Activated naive CD4-positive, alpha-beta T cell treated with anti-CD3 and anti-CD28 coated beads, Interleukin-2, amount 10 ng/mL, durations not matched to agents 7 days and 5 days (primary cell): ENCODE results near the gene BMP2K.

Experiments used
- CTCF ChIA-PET: fragments of 350-600 bp; sonication (Branson Sonifier 250); formaldehyde crosslinking; loops from one replicate; lab custom pipeline; 2021; ENCODE audit warnings: antibody characterized with exemption; lab: Charles Lee
- DNase-seq: peaks from one replicate; pipeline ENCODE4 v3.0.0-alpha.2; 2020
- H3K27ac Mint-ChIP-seq: one replicate; pipeline ENCODE4 v1.8.0; 2021; ENCODE audit warnings: mild to moderate bottlenecking, moderate library complexity, mixed read lengths
- H3K27me3 Mint-ChIP-seq: one replicate; pipeline ENCODE4 v1.8.0; 2021; ENCODE audit warnings: mild to moderate bottlenecking, mixed read lengths
- H3K36me3 Mint-ChIP-seq: one replicate; pipeline ENCODE4 v1.8.0; 2021; ENCODE audit warnings: mixed read lengths
- H3K4me1 Mint-ChIP-seq: one replicate; pipeline ENCODE4 v1.8.0; 2021; ENCODE audit warnings: mixed read lengths
- H3K4me3 Mint-ChIP-seq: one replicate; pipeline ENCODE4 v1.8.0; 2021; ENCODE audit warnings: mild to moderate bottlenecking, moderate library complexity, mixed read lengths
- H3K9me3 Mint-ChIP-seq: one replicate; pipeline ENCODE4 v1.8.0; 2021; ENCODE audit warnings: mixed read lengths

The BMP2K gene

DNA sequence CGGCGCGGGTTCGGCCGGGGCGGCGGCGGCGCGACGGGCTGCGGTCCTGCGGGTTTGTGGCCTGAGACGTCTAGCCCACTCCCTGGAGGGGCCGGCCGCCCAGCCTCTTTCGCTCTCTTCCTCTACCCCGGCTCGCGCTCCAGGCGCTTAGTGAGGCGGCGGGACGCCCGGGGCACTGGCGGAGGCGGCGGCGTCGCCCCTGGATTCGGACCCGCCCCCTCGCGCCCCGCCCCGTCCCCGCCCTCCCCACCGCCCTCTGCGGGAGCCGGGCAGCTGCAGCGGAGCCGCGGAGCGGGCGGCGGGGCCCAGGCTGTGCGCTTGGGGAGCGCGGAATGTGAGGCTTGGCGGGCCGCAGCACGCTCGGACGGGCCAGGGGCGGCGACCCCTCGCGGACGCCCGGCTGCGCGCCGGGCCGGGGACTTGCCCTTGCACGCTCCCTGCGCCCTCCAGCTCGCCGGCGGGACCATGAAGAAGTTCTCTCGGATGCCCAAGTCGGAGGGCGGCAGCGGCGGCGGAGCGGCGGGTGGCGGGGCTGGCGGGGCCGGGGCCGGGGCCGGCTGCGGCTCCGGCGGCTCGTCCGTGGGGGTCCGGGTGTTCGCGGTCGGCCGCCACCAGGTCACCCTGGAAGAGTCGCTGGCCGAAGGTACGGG lies at the start of gene BMP2K:
Gene BMP2K (plus strand): TSS at position 272 of the 650 bp plus-strand sequence. CDS start 194 bp downstream, at position 466.
- Mint-ChIP-seq H3K4me1 (peaks cover 12% of the 10 kb centered on the region), H3K27ac (peak within 1 kb of the TSS; percentile 92), H3K36me3 (peaks cover 3% of the 10 kb centered on the region), H3K4me3 (peak within 1 kb of the TSS; percentile 87), H3K9me3 (no peaks in the 10 kb centered on the region), H3K27me3 (no peaks in the 10 kb centered on the region)
- peak; percentile 84 for DNase-seq
- CTCF ChIA-PET, result interaction anchor here (1.1 to 1.3 kb wide), 2 partner anchors 163 to 165 kb away, joined by 3 to 5 read pairs; no protein-coding TSS in a partner anchor

DNA sequence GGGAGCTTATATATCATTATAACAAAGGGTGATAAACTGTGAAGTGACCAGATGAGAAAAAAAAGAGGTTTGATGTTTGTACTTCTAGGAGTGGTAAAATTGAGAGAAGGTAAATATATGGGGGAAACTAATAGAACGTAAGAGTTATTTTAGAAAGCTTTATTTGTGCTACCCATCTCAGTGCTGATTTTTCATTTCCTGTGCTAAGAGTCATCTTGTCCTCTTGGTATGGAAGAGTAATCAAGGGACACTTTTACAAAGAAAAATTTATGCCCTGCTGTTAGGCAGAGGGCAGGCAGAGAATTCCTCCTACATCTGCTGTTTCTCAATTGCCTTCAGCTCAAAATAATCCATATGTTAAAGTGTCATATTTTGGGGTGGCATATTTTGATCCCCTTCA lies 49.6 kb upstream of the BMP2K start:
- no peak for DNase-seq
- H3K4me3 Mint-ChIP-seq, result no peak overlapping the region
- CTCF ChIA-PET, result interaction anchor here (0.7 kb wide), 1 partner anchor 30 kb away, joined by 3 read pairs; no protein-coding TSS in a partner anchor
- H3K4me1 Mint-ChIP-seq, result peaks cover 7% of the 10 kb centered on the region
- H3K36me3 Mint-ChIP-seq, result no peaks in the 10 kb centered on the region
- H3K27me3 Mint-ChIP-seq, result no peaks in the 10 kb centered on the region
- H3K27ac Mint-ChIP-seq, result no peak overlapping the region
- no peaks in the 10 kb centered on the region for H3K9me3 Mint-ChIP-seq

DNA sequence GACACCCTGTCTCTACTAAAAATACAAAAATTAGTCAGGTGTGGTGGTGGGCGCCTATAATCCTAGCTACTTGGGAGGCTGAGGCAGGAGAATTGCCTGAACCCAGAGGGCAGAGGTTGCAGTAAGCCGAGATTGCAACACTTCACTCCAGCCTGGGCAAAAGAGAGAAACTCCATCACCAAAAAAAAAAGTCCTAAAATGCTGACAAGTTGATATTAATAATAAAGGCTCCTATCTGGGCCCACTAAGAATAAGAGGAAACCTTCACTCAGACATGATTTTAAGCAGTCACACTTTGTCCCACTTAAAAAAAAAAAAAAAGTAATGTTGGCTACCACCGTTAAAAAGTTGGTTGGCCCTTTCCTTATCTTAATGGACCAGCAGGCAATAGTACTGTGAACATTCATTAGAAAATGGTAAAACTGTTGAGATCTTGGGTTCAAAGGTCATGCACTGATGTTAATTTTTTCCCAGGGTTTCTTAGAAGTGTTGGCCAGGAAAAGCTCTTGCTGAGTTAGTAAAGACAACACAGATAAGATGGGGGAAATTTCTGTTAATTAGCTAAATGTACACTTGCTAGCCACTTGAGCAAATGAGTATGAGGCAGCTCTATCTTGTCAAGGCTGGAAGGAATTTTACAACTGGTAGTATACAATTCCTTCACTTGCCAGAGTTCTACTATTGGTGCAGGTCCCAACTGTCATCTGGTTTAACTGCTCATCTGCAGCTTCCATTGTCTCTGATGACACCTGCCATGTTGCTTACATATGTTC lies 43.6 kb upstream of the BMP2K start:
- Mint-ChIP-seq H3K4me1 (no peaks in the 10 kb centered on the region), H3K27me3 (no peaks in the 10 kb centered on the region), H3K36me3 (no peaks in the 10 kb centered on the region), H3K27ac (no peak overlapping the region), H3K9me3 (no peaks in the 10 kb centered on the region), H3K4me3 (no peak overlapping the region)
- CTCF ChIA-PET, result no interaction called here
- no peak for DNase-seq

DNA sequence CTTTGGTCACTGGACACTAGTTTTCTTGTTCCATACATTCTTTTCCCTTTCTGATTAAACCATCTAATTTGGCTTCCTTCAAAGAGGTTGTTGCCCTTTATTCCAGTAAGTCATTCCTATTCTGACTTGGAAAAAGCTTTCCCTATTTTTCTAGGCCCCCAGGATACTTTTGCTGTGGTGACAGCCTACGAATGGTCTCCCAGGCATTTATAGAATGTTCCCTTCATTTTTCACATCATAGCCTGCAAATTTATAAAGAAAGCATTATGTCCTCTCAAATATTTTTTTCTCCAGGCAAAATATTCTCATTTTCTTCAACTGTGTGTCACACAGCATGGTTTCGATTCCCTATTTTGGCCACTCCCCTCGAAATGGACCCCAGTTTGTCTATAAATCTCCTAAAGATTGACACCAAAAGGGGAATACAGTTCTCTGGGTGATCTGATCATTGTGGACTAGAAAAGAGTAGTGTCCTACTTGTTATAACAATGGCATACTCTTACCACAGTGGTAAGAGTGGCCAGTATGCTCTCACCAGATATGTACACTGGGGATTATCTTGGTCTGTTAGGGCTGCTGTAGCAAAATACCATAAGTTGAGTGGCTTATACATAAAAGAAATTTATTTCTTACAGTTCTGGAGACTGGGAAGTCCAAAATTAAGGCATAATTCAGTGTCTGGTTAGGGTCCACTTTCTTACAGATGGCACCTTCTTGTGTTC lies 41.5 kb upstream of the BMP2K start:
- DNase-seq, result no peak
- Mint-ChIP-seq H3K27ac (no peak overlapping the region), H3K27me3 (no peaks in the 10 kb centered on the region), H3K4me1 (no peaks in the 10 kb centered on the region), H3K9me3 (no peaks in the 10 kb centered on the region), H3K36me3 (no peaks in the 10 kb centered on the region), H3K4me3 (no peak overlapping the region)
- CTCF ChIA-PET, result no interaction called here

DNA sequence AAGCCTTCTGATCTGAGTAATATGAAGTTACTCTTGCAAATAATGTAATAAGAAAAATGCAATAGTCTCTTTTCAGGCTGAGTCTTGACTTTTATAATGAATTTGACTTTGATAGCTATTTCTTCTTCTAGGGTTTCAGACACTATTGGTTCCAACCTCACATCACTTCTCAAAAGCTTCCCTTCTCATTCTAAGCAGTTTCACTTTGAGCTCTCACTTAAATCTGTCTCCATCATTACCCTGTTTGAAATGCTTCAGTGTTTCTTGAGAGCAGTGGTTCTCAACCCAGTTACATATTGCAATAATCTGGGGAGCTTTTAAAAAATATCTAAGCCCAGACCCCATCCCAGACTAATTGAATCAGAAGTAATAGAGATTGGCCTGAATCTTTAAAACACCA lies 40.5 kb upstream of the BMP2K start:
- Mint-ChIP-seq H3K4me1 (no peaks in the 10 kb centered on the region), H3K4me3 (no peak overlapping the region), H3K9me3 (no peaks in the 10 kb centered on the region), H3K27ac (no peak overlapping the region), H3K36me3 (no peaks in the 10 kb centered on the region), H3K27me3 (no peaks in the 10 kb centered on the region)
- CTCF ChIA-PET, result no interaction called here
- no peak for DNase-seq

DNA sequence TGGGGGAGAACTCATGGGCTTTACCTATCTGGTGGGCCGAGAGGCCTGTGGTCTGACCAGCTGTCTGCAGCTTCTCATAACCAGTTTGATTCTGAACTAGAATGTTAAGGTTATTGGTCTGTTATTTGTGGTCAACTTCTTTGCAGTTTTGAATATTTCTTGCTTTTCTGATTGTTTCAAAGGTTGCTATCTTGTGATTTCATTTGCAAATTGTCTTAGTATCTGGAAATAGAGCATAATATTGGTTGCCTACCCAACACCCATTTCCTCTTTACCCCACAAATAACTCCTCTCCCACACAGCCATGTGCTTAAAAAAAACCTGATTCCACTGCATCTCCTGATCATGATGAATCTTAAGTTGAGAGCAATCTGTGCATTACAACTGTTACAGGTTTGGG lies 39.1 kb upstream of the BMP2K start:
- CTCF ChIA-PET, result interaction anchor here (0.7 kb wide), 1 partner anchor 427 kb away, joined by 3 read pairs; no protein-coding TSS in a partner anchor
- Mint-ChIP-seq H3K4me1 (no peaks in the 10 kb centered on the region), H3K4me3 (no peak overlapping the region), H3K36me3 (no peaks in the 10 kb centered on the region), H3K9me3 (no peaks in the 10 kb centered on the region), H3K27ac (no peak overlapping the region), H3K27me3 (no peaks in the 10 kb centered on the region)
- DNase-seq, result no peak

DNA sequence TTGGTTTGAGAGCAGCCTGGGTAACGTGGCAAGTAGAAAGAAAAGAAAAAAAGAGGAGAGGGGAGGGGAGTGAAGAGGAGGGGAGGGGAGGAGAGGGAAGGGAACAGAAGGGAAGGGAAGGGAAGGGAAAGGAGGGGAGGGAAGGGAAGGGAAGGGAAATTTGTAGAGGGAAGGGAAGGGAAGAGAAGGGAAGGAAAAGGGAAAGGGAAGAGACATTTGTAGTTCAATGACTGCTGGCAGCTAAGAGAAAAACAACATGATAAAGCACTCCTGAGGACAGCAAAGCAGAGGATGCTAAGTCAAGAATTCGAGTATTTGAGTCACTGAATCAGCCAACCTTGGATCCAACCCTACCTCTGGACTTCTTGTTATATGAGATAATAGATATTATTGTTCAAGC lies 38.2 kb upstream of the BMP2K start:
- CTCF ChIA-PET, result no interaction called here
- Mint-ChIP-seq H3K9me3 (no peaks in the 10 kb centered on the region), H3K4me1 (no peaks in the 10 kb centered on the region), H3K4me3 (no peak overlapping the region), H3K36me3 (no peaks in the 10 kb centered on the region), H3K27me3 (no peaks in the 10 kb centered on the region), H3K27ac (no peak overlapping the region)
- no peak for DNase-seq

DNA sequence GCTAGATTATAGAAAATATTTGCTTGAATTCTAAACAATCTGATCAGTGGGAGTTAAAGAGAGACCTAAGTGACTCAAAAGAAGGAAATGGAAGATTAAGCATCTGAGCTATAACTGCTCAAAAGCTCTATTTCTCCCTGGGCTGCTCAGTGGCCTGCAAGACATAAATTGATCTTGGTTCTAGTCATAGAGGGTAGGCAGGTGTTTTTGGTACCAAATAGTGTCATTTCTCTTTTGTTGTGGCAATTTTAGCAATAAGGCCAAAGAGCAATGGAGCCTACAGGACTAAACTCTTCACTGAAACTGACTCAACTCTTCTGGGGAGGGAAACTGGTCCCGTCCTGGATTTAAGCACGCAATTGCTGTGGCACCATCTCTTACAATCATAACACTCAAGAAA lies 33.9 kb upstream of the BMP2K start:
- no peaks in the 10 kb centered on the region for H3K27me3 Mint-ChIP-seq
- H3K4me3 Mint-ChIP-seq, result no peak overlapping the region
- H3K36me3 Mint-ChIP-seq, result no peaks in the 10 kb centered on the region
- no peak overlapping the region for H3K27ac Mint-ChIP-seq
- H3K4me1 Mint-ChIP-seq, result no peaks in the 10 kb centered on the region
- CTCF ChIA-PET, result interaction anchor here (0.7 kb wide), 1 partner anchor 50 kb away, joined by 3 read pairs; no protein-coding TSS in a partner anchor
- no peak for DNase-seq
- H3K9me3 Mint-ChIP-seq, result no peaks in the 10 kb centered on the region

DNA sequence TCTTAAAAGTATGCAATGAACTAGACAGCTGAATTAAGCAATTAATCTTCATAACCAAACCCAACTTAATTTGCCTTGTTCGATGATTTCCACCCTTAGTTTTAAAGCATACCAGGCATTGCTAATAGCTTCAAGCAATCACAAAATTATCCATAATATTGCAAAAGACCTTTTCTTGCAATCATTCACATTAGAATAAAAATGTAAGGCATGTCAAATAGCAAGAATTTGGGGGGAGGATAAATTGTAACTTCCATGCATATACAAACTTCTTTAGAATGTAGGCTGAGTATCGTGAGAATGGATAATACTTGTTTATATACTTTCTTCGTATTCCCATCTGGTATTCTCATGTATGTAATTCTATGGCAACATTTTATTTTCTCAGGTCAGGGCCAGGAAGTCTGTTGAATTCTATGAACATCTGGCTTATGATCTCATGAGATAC lies 28.7 kb upstream of the BMP2K start:
- DNase-seq, result no peak
- H3K27ac Mint-ChIP-seq, result no peak overlapping the region
- no peaks in the 10 kb centered on the region for H3K27me3 Mint-ChIP-seq
- no peak overlapping the region for H3K4me3 Mint-ChIP-seq
- no peaks in the 10 kb centered on the region for H3K36me3 Mint-ChIP-seq
- no peaks in the 10 kb centered on the region for H3K9me3 Mint-ChIP-seq
- CTCF ChIA-PET, result no interaction called here
- H3K4me1 Mint-ChIP-seq, result no peaks in the 10 kb centered on the region

DNA sequence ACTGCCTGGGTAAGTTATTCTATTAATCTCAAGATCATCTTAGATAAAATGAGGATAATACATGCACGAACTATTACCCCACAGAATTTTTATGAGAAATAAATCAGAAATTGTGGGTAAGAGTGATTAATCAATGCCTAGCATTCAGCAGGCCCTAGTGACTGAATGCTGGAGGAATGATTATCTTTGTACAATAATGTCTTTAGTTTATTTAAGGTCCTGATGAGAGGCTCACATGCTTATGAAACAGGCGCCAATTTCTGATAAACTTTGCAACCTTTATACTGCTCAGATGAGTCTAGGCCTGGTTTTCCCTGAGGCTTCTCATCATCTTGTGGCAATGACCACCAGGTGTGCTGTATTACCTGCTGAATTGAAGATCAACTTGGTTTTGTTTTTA lies 27.8 kb upstream of the BMP2K start:
- no peak overlapping the region for H3K27ac Mint-ChIP-seq
- CTCF ChIA-PET, result no interaction called here

DNA sequence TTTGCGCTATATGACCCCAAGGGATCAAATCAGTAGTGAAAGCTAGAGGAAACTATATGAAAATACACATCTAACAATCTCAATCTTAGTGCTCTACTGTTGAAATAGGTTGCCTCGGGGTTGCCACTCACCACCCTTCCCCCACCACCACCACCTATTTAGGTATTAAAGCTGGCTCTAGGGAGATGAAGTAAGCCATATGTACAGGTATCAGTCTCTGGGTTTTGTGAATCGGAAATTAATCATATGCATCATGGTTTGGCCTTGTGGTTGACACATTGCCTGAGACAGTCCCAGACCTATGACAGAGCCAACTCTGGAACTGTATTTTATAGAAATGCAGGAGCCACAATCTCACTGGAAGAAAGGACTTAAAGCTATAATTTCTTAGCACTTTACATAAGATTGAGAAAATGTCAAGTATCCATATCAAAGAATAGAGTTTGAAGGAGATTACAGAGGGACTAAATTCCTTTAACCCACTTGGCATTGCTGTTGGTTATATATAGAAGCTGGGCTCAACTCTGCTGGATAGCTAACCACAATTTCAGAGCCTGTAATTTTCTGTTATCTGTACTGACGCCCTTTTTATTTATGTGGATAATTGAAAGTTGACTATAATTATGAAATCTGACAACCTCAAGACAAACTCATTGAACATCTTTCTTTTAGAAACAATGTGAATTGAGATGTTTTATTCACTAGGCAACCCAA lies 26.7 kb upstream of the BMP2K start:
- no peaks in the 10 kb centered on the region for H3K4me1 Mint-ChIP-seq
- H3K4me3 Mint-ChIP-seq, result no peak overlapping the region
- H3K36me3 Mint-ChIP-seq, result no peaks in the 10 kb centered on the region
- DNase-seq, result no peak
- CTCF ChIA-PET, result no interaction called here
- no peak overlapping the region for H3K27ac Mint-ChIP-seq
- no peaks in the 10 kb centered on the region for H3K27me3 Mint-ChIP-seq
- no peaks in the 10 kb centered on the region for H3K9me3 Mint-ChIP-seq

More for the DNA sequence above, 27.8 kb upstream of the BMP2K start:
- DNase-seq, result no peak
- H3K4me3 Mint-ChIP-seq, result no peak overlapping the region
- H3K4me1 Mint-ChIP-seq, result no peaks in the 10 kb centered on the region
- no peaks in the 10 kb centered on the region for H3K36me3 Mint-ChIP-seq
- no peaks in the 10 kb centered on the region for H3K9me3 Mint-ChIP-seq
- H3K27me3 Mint-ChIP-seq, result no peaks in the 10 kb centered on the region

DNA sequence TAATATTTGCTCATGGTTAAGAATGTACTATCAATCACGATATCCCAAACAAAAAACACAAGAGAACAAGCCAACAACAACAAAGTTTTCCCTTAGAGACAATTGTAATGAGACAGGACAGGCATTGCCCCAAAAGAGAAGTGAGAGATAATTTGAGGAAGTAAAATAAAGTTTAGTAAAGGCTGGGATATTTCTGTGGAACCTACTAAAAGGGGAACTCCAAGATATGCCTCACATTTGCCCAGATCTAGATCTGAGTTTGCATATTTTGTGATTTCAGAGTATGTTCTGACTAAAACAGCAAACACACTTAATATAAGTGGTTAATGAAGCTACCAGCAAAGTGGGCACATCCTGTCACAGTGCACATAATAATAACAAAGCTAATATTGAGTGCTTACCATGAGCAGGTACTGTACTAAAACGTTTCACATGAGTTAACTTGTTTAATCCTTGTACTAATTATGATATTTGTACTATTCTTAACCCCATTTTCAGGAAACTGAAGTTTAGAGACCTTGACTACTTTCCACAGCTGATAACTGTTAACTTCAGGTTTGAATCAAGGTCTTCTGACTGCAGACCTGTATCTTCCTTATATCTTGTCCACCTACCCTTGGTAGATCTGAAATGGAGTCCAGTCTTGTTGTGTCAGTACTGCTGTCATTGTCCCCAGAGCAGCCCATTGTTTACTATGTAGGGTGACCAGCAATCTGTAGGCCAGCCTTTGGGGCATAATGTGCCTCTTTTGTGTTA lies 26.0 kb upstream of the BMP2K start:
- DNase-seq, result no peak
- Mint-ChIP-seq H3K27me3 (no peaks in the 10 kb centered on the region), H3K36me3 (no peaks in the 10 kb centered on the region), H3K9me3 (no peaks in the 10 kb centered on the region), H3K4me1 (no peaks in the 10 kb centered on the region), H3K27ac (no peak overlapping the region), H3K4me3 (no peak overlapping the region)
- CTCF ChIA-PET, result no interaction called here

DNA sequence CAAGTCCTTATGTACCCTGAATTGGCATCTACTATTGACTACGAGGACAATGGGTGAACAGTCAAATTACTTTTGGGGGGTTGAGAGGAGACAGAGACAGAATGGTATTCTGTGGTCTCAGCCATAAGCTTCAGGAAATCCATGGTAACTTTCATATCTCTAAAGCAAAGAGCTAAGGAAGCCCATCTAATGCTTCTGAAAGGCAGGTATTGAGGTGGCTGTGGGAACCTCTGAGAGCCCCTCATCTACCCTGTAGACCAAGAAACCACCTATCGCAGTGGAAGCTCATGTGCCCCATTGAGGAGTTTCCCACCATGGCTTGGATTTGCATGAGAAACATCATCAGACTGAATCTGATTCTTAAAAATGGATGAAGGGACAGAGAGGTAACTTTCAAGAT lies 23.1 kb upstream of the BMP2K start:
- H3K27me3 Mint-ChIP-seq, result no peaks in the 10 kb centered on the region
- no peaks in the 10 kb centered on the region for H3K36me3 Mint-ChIP-seq
- no peak for DNase-seq
- H3K27ac Mint-ChIP-seq, result no peak overlapping the region
- no peak overlapping the region for H3K4me3 Mint-ChIP-seq
- no peaks in the 10 kb centered on the region for H3K9me3 Mint-ChIP-seq
- no peaks in the 10 kb centered on the region for H3K4me1 Mint-ChIP-seq
- CTCF ChIA-PET, result no interaction called here
